Transverse colon (tissue), 4 donors: ENCODE data around the gene MED13. TPM values are rescaled to one million over a fixed set of nuclear protein-coding genes. Genes with fewer than 3 reads are reported as not detected.
A peak's percentile ranks its signal among the peaks of the same experiment; 100 is the strongest.

Experiments used
- DNase-seq: peaks from one replicate; pipeline ENCODE4 v3.0.0-alpha.2; 2019
- H3K27ac ChIP-seq, 4 donors: fragments of 200-600 bp; sonication (generic); 2 replicates each; pipeline ENCODE4 v1.5.1; 2016 to 2018; ENCODE audit warnings: inconsistent platforms in 4 of 4
- H3K27me3 ChIP-seq: fragments of 200-600 bp; sonication (generic); 2 replicates; pipeline ENCODE4 v1.5.1; 2017; ENCODE audit warnings: inconsistent platforms
- H3K36me3 ChIP-seq, 4 donors: fragments of 200-600 bp; sonication (generic); 2 replicates each; pipeline ENCODE4 v1.5.1; 2017 to 2019; ENCODE audit warnings: inconsistent platforms in 4 of 4
- H3K4me1 ChIP-seq, 4 donors: fragments of 200-600 bp; sonication (generic); 2 replicates each; pipeline ENCODE4 v1.5.1; 2017 to 2020; ENCODE audit warnings: inconsistent platforms in 4 of 4
- H3K4me3 ChIP-seq, 4 donors: fragments of 200-600 bp; sonication (generic); 1 replicate in 1 of 4; 2 replicates in 3 of 4; pipeline versions ENCODE4 v1.5.1 to v1.6.1; 2017 to 2019; ENCODE audit warnings: inconsistent platforms in 4 of 4
- H3K9me3 ChIP-seq, 2 donors: fragments of 200-600 bp; sonication (generic); 2 replicates each; pipeline ENCODE4 v1.5.1; 2017 to 2019; ENCODE audit warnings: inconsistent platforms in 2 of 2
- EP300 ChIP-seq: sonication (generic); formaldehyde crosslinking; IDR thresholded peaks from one replicate; pipeline ENCODE4 v1.6.1; 2017; ENCODE audit warnings: antibody characterized with exemption, low read depth
- POLR2A ChIP-seq: fragments of 450-650 bp; IDR thresholded peaks from one replicate; pipeline ENCODE4 v1.6.1; 2016; ENCODE audit warnings: antibody characterized with exemption, mild to moderate bottlenecking, moderate library complexity
- POLR2AphosphoS5 ChIP-seq, 3 donors: sonication (generic); formaldehyde crosslinking; IDR thresholded peaks; one replicate each; pipeline ENCODE4 v1.6.1; 2016; ENCODE audit warnings: antibody characterized with exemption in 3 of 3
- WGBS, 2 donors: methylation state at CpG; one replicate each; pipeline ENCODE4 v1.1.5; 2018; ENCODE audit warnings: low coverage in 1 of 2; 5-methylcytosine and 5-hydroxymethylcytosine counted together
- in situ Hi-C, 4 donors: fragments of 200-750 bp; cut with MboI; loops; one replicate each; pipeline versions ENCODE4 v1.15.0 to v1.15.1; 2017; ENCODE audit warnings: low sequenced_read_pairs in 3 of 4, low pct_ligation_motif_present in 1 of 4, low pct_unique_long_range_greater_than_20kb in 1 of 4
- intact Hi-C: fragments of 100-400 bp; cut with DNase I; formaldehyde crosslinking; loops from one replicate; pipeline ENCODE4 v1.15.1; 2023; ENCODE audit warnings: low total_unique reads
- total RNA-seq, 4 donors: library from RNA; depleted of rRNA; stranded (reverse); fragments of >200 nt; gene quantifications; one replicate each; pipeline ENCODE4 v1.1.0, GENCODE V29; 2016
- TF ChIP-seq, protein P1 (sequence below), 5 experiments: fragments of 200-600 bp in 3 of 5; fragments of 450-650 bp in 2 of 5; sonication (generic) in 3 of 5; IDR thresholded peaks; 1 replicate in 2 of 5; 2 replicates in 3 of 5; pipeline ENCODE4 v1.5.1; 2016 to 2017; ENCODE audit warnings: antibody characterized with exemption in 5 of 5, inconsistent platforms in 3 of 5, mild to moderate bottlenecking in 2 of 5, moderate library complexity in 1 of 5

The MED13 gene
- total RNA-seq, 4 donors from 2014 or later: 75.0 to 131 (median 105) TPM

GRCh38 chr17:62064029-62064790 is 868 bp downstream of the MED13 start:
- Histone ChIP-seq H3K4me3 (peak overlapping the region; percentile 79 to 99 (median 97)), H3K27me3 (no peaks in the 10 kb centered on the region), H3K9me3 (no peaks in the 10 kb centered on the region), H3K27ac (peak overlapping the region; percentile 99 to 100 (median 100)), H3K36me3 (peaks cover 0 to 8% (median 0%) of the 10 kb centered on the region in 4 donors), H3K4me1 (peaks cover 8 to 48% (median 34%) of the 10 kb centered on the region in 4 donors)
- intact Hi-C loops: loop anchor here (2.0 kb wide), 1 partner anchor 135 kb away; no protein-coding TSS in a partner anchor
- WGBS, 2 donors: 2% methylated on average over 5 of the region's 5 CpGs
- DNase-seq: no peak
- in situ Hi-C loops: loop anchor here in 1 of 4 donors (10.0 kb wide), 2 partner anchors 129 to 199 kb away; partner anchors contain the start of gene BRIP1
- TF ChIP-seq POLR2AphosphoS5 (IDR thresholded peaks at IDR 0.05) (peak in 1 of 3 donors; percentile 29), POLR2A (no peak)

- intact Hi-C loops (no loop called here), in situ Hi-C loops (loop anchor here in 1 of 4 donors (10.0 kb wide), 2 partner anchors 128 to 198 kb away; partner anchors contain the start of gene BRIP1)
- Histone ChIP-seq H3K27me3 (no peaks in the 10 kb centered on the region), H3K4me3 (peak overlapping the region in 2 of 4 donors; percentile 95 to 99), H3K4me1 (peaks cover 8 to 61% (median 43%) of the 10 kb centered on the region in 4 donors), H3K9me3 (no peaks in the 10 kb centered on the region), H3K36me3 (peaks cover 0 to 8% (median 0%) of the 10 kb centered on the region in 4 donors), H3K27ac (peak overlapping the region; percentile 7 to 100 (median 100))
- no peak for DNase-seq
- no peak for TF ChIP-seq POLR2AphosphoS5 (IDR thresholded peaks at IDR 0.05)
- no peak for TF ChIP-seq POLR2A
- TF ChIP-seq, protein P1, sequence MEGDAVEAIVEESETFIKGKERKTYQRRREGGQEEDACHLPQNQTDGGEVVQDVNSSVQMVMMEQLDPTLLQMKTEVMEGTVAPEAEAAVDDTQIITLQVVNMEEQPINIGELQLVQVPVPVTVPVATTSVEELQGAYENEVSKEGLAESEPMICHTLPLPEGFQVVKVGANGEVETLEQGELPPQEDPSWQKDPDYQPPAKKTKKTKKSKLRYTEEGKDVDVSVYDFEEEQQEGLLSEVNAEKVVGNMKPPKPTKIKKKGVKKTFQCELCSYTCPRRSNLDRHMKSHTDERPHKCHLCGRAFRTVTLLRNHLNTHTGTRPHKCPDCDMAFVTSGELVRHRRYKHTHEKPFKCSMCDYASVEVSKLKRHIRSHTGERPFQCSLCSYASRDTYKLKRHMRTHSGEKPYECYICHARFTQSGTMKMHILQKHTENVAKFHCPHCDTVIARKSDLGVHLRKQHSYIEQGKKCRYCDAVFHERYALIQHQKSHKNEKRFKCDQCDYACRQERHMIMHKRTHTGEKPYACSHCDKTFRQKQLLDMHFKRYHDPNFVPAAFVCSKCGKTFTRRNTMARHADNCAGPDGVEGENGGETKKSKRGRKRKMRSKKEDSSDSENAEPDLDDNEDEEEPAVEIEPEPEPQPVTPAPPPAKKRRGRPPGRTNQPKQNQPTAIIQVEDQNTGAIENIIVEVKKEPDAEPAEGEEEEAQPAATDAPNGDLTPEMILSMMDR (IDR thresholded peaks at IDR 0.05): no peak
- TF ChIP-seq EP300: no peak
- 58 to 69% methylated on average over 3 of the region's 3 CpGs for WGBS, 2 donors
These were observed 2.1 kb downstream of the MED13 start for GRCh38 chr17:62062944-62063343.

DNA sequence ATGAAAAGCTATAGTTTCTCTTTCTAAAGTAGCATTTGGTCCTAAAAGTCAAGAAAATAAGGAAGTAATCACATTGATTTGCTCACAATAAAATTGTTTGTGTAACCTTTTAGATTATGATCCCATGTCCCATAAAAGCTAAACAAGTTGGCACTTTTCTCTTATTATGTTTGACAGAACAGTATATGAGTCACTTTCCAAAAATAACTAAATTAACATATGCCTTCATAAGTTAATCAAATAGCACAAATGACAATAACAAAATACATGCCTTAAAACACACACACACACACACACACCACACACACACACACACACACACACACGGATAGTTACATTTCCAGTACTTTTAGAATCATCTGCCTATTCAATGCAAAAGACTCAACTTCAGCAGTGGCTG is 2.8 kb downstream of the MED13 start:
- peaks cover 0 to 8% (median 0%) of the 10 kb centered on the region in 4 donors for H3K36me3 ChIP-seq
- TF ChIP-seq EP300 (no peak), POLR2A (no peak), POLR2AphosphoS5 (IDR thresholded peaks at IDR 0.05) (no peak)
- TF ChIP-seq, protein P1 (IDR thresholded peaks at IDR 0.05): no peak
- in situ Hi-C loops (loop anchor here in 1 of 4 donors (10.0 kb wide), 2 partner anchors 128 to 198 kb away; partner anchors contain the start of gene BRIP1), intact Hi-C loops (no loop called here)
- DNase-seq: no peak
- no peaks in the 10 kb centered on the region for H3K27me3 ChIP-seq
- WGBS, 2 donors: 8 to 11% methylated on average over 1 of the region's 1 CpG
- no peaks in the 10 kb centered on the region for H3K9me3 ChIP-seq
- peak overlapping the region in 3 of 4 donors; percentile 7 to 99 (median 42) for H3K27ac ChIP-seq
- peak overlapping the region in 2 of 4 donors; percentile 95 to 99 for H3K4me3 ChIP-seq
- H3K4me1 ChIP-seq: peaks cover 8 to 68% (median 45%) of the 10 kb centered on the region in 4 donors

- H3K27ac ChIP-seq: no peak overlapping the region
These were observed 5.7 kb downstream of the MED13 start for GRCh38 chr17:62059414-62059813.

More at GRCh38 chr17:62059414-62059813, 5.7 kb downstream of the MED13 start:
- 69 to 73% methylated on average over 3 of the region's 3 CpGs for WGBS, 2 donors
- in situ Hi-C loops: no loop called here
- DNase-seq: no peak
- no peak overlapping the region for H3K4me3 ChIP-seq
- no peaks in the 10 kb centered on the region for H3K9me3 ChIP-seq
- H3K4me1 ChIP-seq: peaks cover 9 to 78% (median 46%) of the 10 kb centered on the region in 4 donors
- no peaks in the 10 kb centered on the region for H3K27me3 ChIP-seq
- intact Hi-C loops: no loop called here
- peaks cover 0 to 8% (median 2%) of the 10 kb centered on the region in 4 donors for H3K36me3 ChIP-seq
- TF ChIP-seq POLR2AphosphoS5 (IDR thresholded peaks at IDR 0.05): no peak
- no peak for TF ChIP-seq POLR2A
- TF ChIP-seq, protein P1 (IDR thresholded peaks at IDR 0.05): no peak
- TF ChIP-seq EP300: no peak
